ENCODE data around the gene S100P.
"Not testable (repeated sequence)": the region's sequence is repeated elsewhere in the genome, so short reads cannot be mapped to it uniquely, and the experiment has no call there.

S100P gene

GRCh38 chr4:6693231-6694176 lies at the start of gene S100P:
TSS of gene S100P (plus strand) at chr4:6693878. CDS start at chr4:6693933, 55 bp downstream.
- Histone ChIP-seq H3K9ac (ENCODE audit: low read length) (no peak within 1 kb of the TSS), H3K36me3 (ENCODE audit: insufficient read depth, low read length) (peaks cover 10% of the 10 kb centered on the region), H3K4me3 (ENCODE audit: low read depth in 1 of 2, low read length in 2 of 2) (no peak within 1 kb of the TSS), H3K27me3 (ENCODE audit: control insufficient read depth in 1 of 2, insufficient read depth in 2 of 2, low read length in 2 of 2) (no peaks in the 10 kb centered on the region), H3K27ac (ENCODE audit: low read depth, low read length) (no peak within 1 kb of the TSS), H3K9me3 (ENCODE audit: low read length) (no peaks in the 10 kb centered on the region), H3K4me1 (ENCODE audit: insufficient read depth, low read length) (no peaks in the 10 kb centered on the region)

- H3K4me1 ChIP-seq (ENCODE audit: insufficient read depth, low read length), result peaks cover 23% of the 10 kb centered on the region
- H3K4me3 ChIP-seq (ENCODE audit: low read depth in 1 of 2, low read length in 2 of 2), result no peak overlapping the region
- H3K36me3 ChIP-seq (ENCODE audit: insufficient read depth, low read length), result peaks cover 25% of the 10 kb centered on the region
- no peaks in the 10 kb centered on the region for H3K27me3 ChIP-seq (ENCODE audit: control insufficient read depth in 1 of 2, insufficient read depth in 2 of 2, low read length in 2 of 2)
- no peaks in the 10 kb centered on the region for H3K9me3 ChIP-seq (ENCODE audit: low read length)
- H3K9ac ChIP-seq (ENCODE audit: low read length), result no peak overlapping the region
- no peak overlapping the region for H3K27ac ChIP-seq (ENCODE audit: low read depth, low read length)
These were observed 48.7 kb upstream of the S100P start for GRCh38 chr4:6644792-6645530.

- no peaks in the 10 kb centered on the region for H3K27me3 ChIP-seq (ENCODE audit: control insufficient read depth in 1 of 2, insufficient read depth in 2 of 2, low read length in 2 of 2)
- peaks cover 17% of the 10 kb centered on the region for H3K4me1 ChIP-seq (ENCODE audit: insufficient read depth, low read length)
- no peaks in the 10 kb centered on the region for H3K9me3 ChIP-seq (ENCODE audit: low read length)
- no peak overlapping the region for H3K9ac ChIP-seq (ENCODE audit: low read length)
- peaks cover 18% of the 10 kb centered on the region for H3K36me3 ChIP-seq (ENCODE audit: insufficient read depth, low read length)
- no peak overlapping the region for H3K4me3 ChIP-seq (ENCODE audit: low read depth in 1 of 2, low read length in 2 of 2)
- no peak overlapping the region for H3K27ac ChIP-seq (ENCODE audit: low read depth, low read length)
These were observed 46.5 kb upstream of the S100P start for GRCh38 chr4:6647169-6647568.

GRCh38 chr4:6647582-6648230 lies 46.0 kb upstream of the S100P start:
- Histone ChIP-seq H3K9ac (ENCODE audit: low read length) (no peak overlapping the region), H3K4me3 (ENCODE audit: low read depth in 1 of 2, low read length in 2 of 2) (no peak overlapping the region), H3K27me3 (ENCODE audit: control insufficient read depth in 1 of 2, insufficient read depth in 2 of 2, low read length in 2 of 2) (no peaks in the 10 kb centered on the region), H3K27ac (ENCODE audit: low read depth, low read length) (no peak overlapping the region), H3K4me1 (ENCODE audit: insufficient read depth, low read length) (peaks cover 11% of the 10 kb centered on the region), H3K9me3 (ENCODE audit: low read length) (no peaks in the 10 kb centered on the region), H3K36me3 (ENCODE audit: insufficient read depth, low read length) (peaks cover 13% of the 10 kb centered on the region)

- H3K36me3 ChIP-seq (ENCODE audit: insufficient read depth, low read length), result no peaks in the 10 kb centered on the region
These were observed 44.5 kb upstream of the S100P start for GRCh38 chr4:6649216-6649615.

GRCh38 chr4:6654211-6654610 lies 39.5 kb upstream of the S100P start:
- H3K36me3 ChIP-seq (ENCODE audit: insufficient read depth, low read length); H3K9ac ChIP-seq (ENCODE audit: low read length); H3K4me3 ChIP-seq (ENCODE audit: low read depth in 1 of 2, low read length in 2 of 2); H3K9me3 ChIP-seq (ENCODE audit: low read length); H3K27me3 ChIP-seq (ENCODE audit: control insufficient read depth in 1 of 2, insufficient read depth in 2 of 2, low read length in 2 of 2); H3K4me1 ChIP-seq (ENCODE audit: insufficient read depth, low read length); H3K27ac ChIP-seq (ENCODE audit: low read depth, low read length): not testable (repeated sequence)

More at GRCh38 chr4:6649216-6649615, 44.5 kb upstream of the S100P start:
- Histone ChIP-seq H3K27ac (ENCODE audit: low read depth, low read length) (no peak overlapping the region), H3K9ac (ENCODE audit: low read length) (no peak overlapping the region), H3K27me3 (ENCODE audit: control insufficient read depth in 1 of 2, insufficient read depth in 2 of 2, low read length in 2 of 2) (no peaks in the 10 kb centered on the region), H3K4me3 (ENCODE audit: low read depth in 1 of 2, low read length in 2 of 2) (no peak overlapping the region), H3K4me1 (ENCODE audit: insufficient read depth, low read length) (no peaks in the 10 kb centered on the region), H3K9me3 (ENCODE audit: low read length) (no peaks in the 10 kb centered on the region)

GRCh38 chr4:6655291-6655690 lies 38.4 kb upstream of the S100P start:
- not testable (repeated sequence) for H3K4me3 ChIP-seq (ENCODE audit: low read depth in 1 of 2, low read length in 2 of 2); H3K9ac ChIP-seq (ENCODE audit: low read length)

GRCh38 chr4:6655924-6656323 lies 37.8 kb upstream of the S100P start:
- Histone ChIP-seq H3K9me3 (ENCODE audit: low read length) (no peaks in the 10 kb centered on the region), H3K4me3 (ENCODE audit: low read depth in 1 of 2, low read length in 2 of 2) (no peak overlapping the region), H3K27me3 (ENCODE audit: control insufficient read depth in 1 of 2, insufficient read depth in 2 of 2, low read length in 2 of 2) (no peaks in the 10 kb centered on the region), H3K4me1 (ENCODE audit: insufficient read depth, low read length) (no peaks in the 10 kb centered on the region), H3K27ac (ENCODE audit: low read depth, low read length) (no peak overlapping the region), H3K9ac (ENCODE audit: low read length) (no peak overlapping the region), H3K36me3 (ENCODE audit: insufficient read depth, low read length) (no peaks in the 10 kb centered on the region)

More at GRCh38 chr4:6655291-6655690, 38.4 kb upstream of the S100P start:
- not testable (repeated sequence) for H3K9me3 ChIP-seq (ENCODE audit: low read length); H3K27ac ChIP-seq (ENCODE audit: low read depth, low read length); H3K4me1 ChIP-seq (ENCODE audit: insufficient read depth, low read length); H3K27me3 ChIP-seq (ENCODE audit: control insufficient read depth in 1 of 2, insufficient read depth in 2 of 2, low read length in 2 of 2); H3K36me3 ChIP-seq (ENCODE audit: insufficient read depth, low read length)

- Histone ChIP-seq H3K27ac (ENCODE audit: low read depth, low read length) (no peak overlapping the region), H3K4me3 (ENCODE audit: low read depth in 1 of 2, low read length in 2 of 2) (no peak overlapping the region), H3K9me3 (ENCODE audit: low read length) (no peaks in the 10 kb centered on the region), H3K36me3 (ENCODE audit: insufficient read depth, low read length) (no peaks in the 10 kb centered on the region), H3K9ac (ENCODE audit: low read length) (no peak overlapping the region), H3K4me1 (ENCODE audit: insufficient read depth, low read length) (no peaks in the 10 kb centered on the region), H3K27me3 (ENCODE audit: control insufficient read depth in 1 of 2, insufficient read depth in 2 of 2, low read length in 2 of 2) (no peaks in the 10 kb centered on the region)
These were observed 36.2 kb upstream of the S100P start for GRCh38 chr4:6657242-6658208.

- Histone ChIP-seq H3K9ac (ENCODE audit: low read length) (no peak overlapping the region), H3K4me3 (ENCODE audit: low read depth in 1 of 2, low read length in 2 of 2) (peak overlapping the region in 1 of 2 donors; percentile 50), H3K27ac (ENCODE audit: low read depth, low read length) (no peak overlapping the region), H3K4me1 (ENCODE audit: insufficient read depth, low read length) (no peaks in the 10 kb centered on the region), H3K9me3 (ENCODE audit: low read length) (no peaks in the 10 kb centered on the region), H3K27me3 (ENCODE audit: control insufficient read depth in 1 of 2, insufficient read depth in 2 of 2, low read length in 2 of 2) (no peaks in the 10 kb centered on the region), H3K36me3 (ENCODE audit: insufficient read depth, low read length) (no peaks in the 10 kb centered on the region)
These were observed 35.5 kb upstream of the S100P start for GRCh38 chr4:6658209-6658595.
